Neural progenitor cell (in vitro differentiated cells): ENCODE data around the gene TBC1D9B. TPM values are rescaled to one million over a fixed set of nuclear protein-coding genes. Genes with fewer than 3 reads are reported as not detected.
A peak's percentile ranks its signal among the peaks of the same experiment; 100 is the strongest.

Experiments
- DNase-seq: peaks from one replicate; pipeline ENCODE4 v3.0.0-alpha.2; 2016; ENCODE audit warnings: low spot score
- H2AFZ ChIP-seq: fragments of 200-600 bp; sonication (generic); replicated peaks from 2 replicates; pipeline ENCODE4 v1.6.1; 2016; ENCODE audit warnings: antibody characterized with exemption
- H3F3A ChIP-seq: fragments of 200-600 bp; sonication (generic); 2 replicates; pipeline ENCODE4 v1.6.1; 2016; ENCODE audit warnings: antibody characterized with exemption, low read depth
- H3K27ac ChIP-seq: fragments of 200-600 bp; sonication (generic); 2 replicates; pipeline ENCODE4 v1.5.1; 2016; ENCODE audit warnings: mild to moderate bottlenecking
- H3K27me3 ChIP-seq: fragments of 200-600 bp; sonication (generic); 2 replicates; pipeline ENCODE4 v1.6.1; 2016; ENCODE audit warnings: mild to moderate bottlenecking, moderate library complexity
- H3K36me3 ChIP-seq: fragments of 200-600 bp; sonication (generic); 2 replicates; pipeline ENCODE4 v1.5.1; 2016
- H3K4me1 ChIP-seq: fragments of 200-600 bp; sonication (generic); 2 replicates; pipeline ENCODE4 v1.6.1; 2016; ENCODE audit warnings: mixed run types
- H3K4me2 ChIP-seq: fragments of 200-600 bp; sonication (generic); 2 replicates; pipeline ENCODE4 v1.6.1; 2016
- H3K4me3 ChIP-seq: fragments of 200-600 bp; sonication (generic); 2 replicates; pipeline ENCODE4 v1.5.1; 2016
- H3K79me2 ChIP-seq: fragments of 200-600 bp; sonication (generic); 2 replicates; pipeline ENCODE4 v1.6.1; 2016; ENCODE audit warnings: low read depth
- H3K9ac ChIP-seq: fragments of 200-600 bp; sonication (generic); 2 replicates; pipeline ENCODE4 v1.6.1; 2016
- H3K9me3 ChIP-seq: fragments of 200-600 bp; sonication (generic); 2 replicates; pipeline ENCODE4 v1.5.1; 2016; ENCODE audit warnings: low read depth
- H4K20me1 ChIP-seq: fragments of 200-600 bp; sonication (generic); 2 replicates; pipeline ENCODE4 v1.6.1; 2016; ENCODE audit warnings: low read depth
- H3K27ac Mint-ChIP-seq: 3 replicates; pipeline ENCODE4 v1.8.0; 2021; ENCODE audit warnings: mixed read lengths
- H3K27me3 Mint-ChIP-seq: 2 replicates; pipeline ENCODE4 v1.8.0; 2022; ENCODE audit warnings: low read depth, mild to moderate bottlenecking, inconsistent platforms, moderate library complexity, mixed read lengths; ENCODE audit not compliant: insufficient read depth
- H3K36me3 Mint-ChIP-seq: 3 replicates; pipeline ENCODE4 v1.8.0; 2021; ENCODE audit warnings: mixed read lengths
- H3K4me1 Mint-ChIP-seq: 3 replicates; pipeline ENCODE4 v1.8.0; 2021; ENCODE audit warnings: mixed read lengths
- H3K4me3 Mint-ChIP-seq: 3 replicates; pipeline ENCODE4 v1.8.0; 2021; ENCODE audit warnings: mild to moderate bottlenecking, moderate library complexity, mixed read lengths
- H3K9me3 Mint-ChIP-seq: 3 replicates; pipeline ENCODE4 v1.8.0; 2020; ENCODE audit warnings: mixed read lengths
- EZH2 ChIP-seq: fragments of 200-600 bp; sonication (generic); IDR thresholded peaks from 2 replicates; pipeline ENCODE4 v1.6.1; 2017; ENCODE audit warnings: antibody characterized with exemption, mild to moderate bottlenecking, moderate library complexity
- EZH2phosphoT487 ChIP-seq: fragments of 200-600 bp; sonication (generic); IDR thresholded peaks from 2 replicates; pipeline ENCODE4 v1.6.1; 2017; ENCODE audit warnings: antibody characterized with exemption
- total RNA-seq: library from RNA; depleted of rRNA; stranded (reverse); fragments of >200 nt; gene quantifications from 2 replicates; pipeline ENCODE4 v1.2.3, GENCODE V29; 2015; ENCODE audit warnings: low replicate concordance
- TF ChIP-seq, protein P1 (sequence below): fragments of 200-600 bp; sonication (generic); IDR thresholded peaks from 2 replicates; pipeline ENCODE4 v1.5.1; 2017; ENCODE audit warnings: antibody characterized with exemption, mild to moderate bottlenecking

Gene TBC1D9B
- total RNA-seq, 1 donor from 2014 or later: 26.7 TPM

DNA sequence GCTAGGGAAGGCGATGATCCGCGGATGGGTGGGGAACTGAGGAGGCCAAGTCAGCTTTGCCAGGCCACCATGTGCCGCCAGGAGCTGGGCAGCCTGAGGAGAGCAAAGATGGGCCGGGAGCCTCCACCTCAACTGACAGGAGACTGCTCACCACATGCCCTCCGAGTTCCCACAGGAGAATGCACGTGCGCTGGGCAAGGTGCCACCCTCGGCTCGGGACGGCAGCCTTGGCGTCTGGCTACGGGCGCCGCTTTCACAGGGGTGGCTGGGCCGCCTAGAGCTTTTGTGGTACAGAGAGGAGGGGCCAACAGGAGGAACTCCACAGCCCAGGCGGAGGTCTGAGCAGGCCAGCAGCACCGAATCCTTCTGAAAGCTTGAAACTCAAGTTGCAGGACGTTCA, 5.3 kb upstream of the TBC1D9B start:
- no peak overlapping the region for H3K4me3 ChIP-seq
- no peaks in the 10 kb centered on the region for H3K9me3 ChIP-seq
- no peaks in the 10 kb centered on the region for H3K9me3 Mint-ChIP-seq
- peaks cover 12% of the 10 kb centered on the region for H3F3A ChIP-seq
- DNase-seq: no peak
- H3K27me3 ChIP-seq: no peaks in the 10 kb centered on the region
- no peak for TF ChIP-seq EZH2
- no peak for TF ChIP-seq EZH2phosphoT487
- TF ChIP-seq, protein P1, sequence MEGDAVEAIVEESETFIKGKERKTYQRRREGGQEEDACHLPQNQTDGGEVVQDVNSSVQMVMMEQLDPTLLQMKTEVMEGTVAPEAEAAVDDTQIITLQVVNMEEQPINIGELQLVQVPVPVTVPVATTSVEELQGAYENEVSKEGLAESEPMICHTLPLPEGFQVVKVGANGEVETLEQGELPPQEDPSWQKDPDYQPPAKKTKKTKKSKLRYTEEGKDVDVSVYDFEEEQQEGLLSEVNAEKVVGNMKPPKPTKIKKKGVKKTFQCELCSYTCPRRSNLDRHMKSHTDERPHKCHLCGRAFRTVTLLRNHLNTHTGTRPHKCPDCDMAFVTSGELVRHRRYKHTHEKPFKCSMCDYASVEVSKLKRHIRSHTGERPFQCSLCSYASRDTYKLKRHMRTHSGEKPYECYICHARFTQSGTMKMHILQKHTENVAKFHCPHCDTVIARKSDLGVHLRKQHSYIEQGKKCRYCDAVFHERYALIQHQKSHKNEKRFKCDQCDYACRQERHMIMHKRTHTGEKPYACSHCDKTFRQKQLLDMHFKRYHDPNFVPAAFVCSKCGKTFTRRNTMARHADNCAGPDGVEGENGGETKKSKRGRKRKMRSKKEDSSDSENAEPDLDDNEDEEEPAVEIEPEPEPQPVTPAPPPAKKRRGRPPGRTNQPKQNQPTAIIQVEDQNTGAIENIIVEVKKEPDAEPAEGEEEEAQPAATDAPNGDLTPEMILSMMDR: no peak
- H3K27ac ChIP-seq: no peak overlapping the region
- no peak overlapping the region for H3K4me3 Mint-ChIP-seq
- no peak overlapping the region for H3K27ac Mint-ChIP-seq
- peaks cover 6% of the 10 kb centered on the region for H3K4me1 ChIP-seq
- H3K36me3 Mint-ChIP-seq: peaks cover 2% of the 10 kb centered on the region
- no peaks in the 10 kb centered on the region for H3K79me2 ChIP-seq
- no peak overlapping the region for H2AFZ ChIP-seq
- H3K36me3 ChIP-seq: no peaks in the 10 kb centered on the region
- no peak overlapping the region for H3K4me2 ChIP-seq
- H4K20me1 ChIP-seq: no peaks in the 10 kb centered on the region
- peaks cover 14% of the 10 kb centered on the region for H3K4me1 Mint-ChIP-seq
- no peak overlapping the region for H3K9ac ChIP-seq
- H3K27me3 Mint-ChIP-seq: no peaks in the 10 kb centered on the region

DNA sequence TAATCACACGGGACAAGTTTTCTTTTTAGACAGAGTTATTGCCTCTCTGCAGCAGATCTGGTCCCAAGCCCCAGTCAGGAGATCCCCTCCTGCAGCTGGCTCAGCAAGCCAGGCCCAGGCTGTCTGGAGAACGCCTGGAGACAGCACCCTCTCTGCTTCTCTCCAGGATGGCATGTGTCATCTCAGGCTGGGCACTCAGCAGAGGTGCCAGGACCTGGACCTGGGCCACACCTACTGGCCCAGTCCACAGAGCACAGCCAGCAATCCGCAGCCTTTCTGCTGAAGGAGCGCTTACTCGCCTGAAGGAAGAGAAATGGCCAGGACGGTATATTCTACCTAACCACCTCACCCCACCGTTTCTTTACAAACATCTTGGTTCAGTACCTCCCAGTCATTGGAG, 4.7 kb upstream of the TBC1D9B start:
- peaks cover 2% of the 10 kb centered on the region for H3K36me3 Mint-ChIP-seq
- no peaks in the 10 kb centered on the region for H3K36me3 ChIP-seq
- H3K4me2 ChIP-seq: no peak overlapping the region
- H3K4me3 ChIP-seq: no peak overlapping the region
- peaks cover 6% of the 10 kb centered on the region for H3K4me1 ChIP-seq
- peaks cover 11% of the 10 kb centered on the region for H3K4me1 Mint-ChIP-seq
- no peaks in the 10 kb centered on the region for H3K79me2 ChIP-seq
- no peak overlapping the region for H3K4me3 Mint-ChIP-seq
- no peak overlapping the region for H3K27ac ChIP-seq
- H3K27me3 ChIP-seq: no peaks in the 10 kb centered on the region
- H4K20me1 ChIP-seq: no peaks in the 10 kb centered on the region
- H3K9me3 Mint-ChIP-seq: no peaks in the 10 kb centered on the region
- no peak overlapping the region for H3K9ac ChIP-seq
- no peak overlapping the region for H3K27ac Mint-ChIP-seq
- H3K27me3 Mint-ChIP-seq: no peaks in the 10 kb centered on the region
- H3F3A ChIP-seq: peaks cover 13% of the 10 kb centered on the region
- DNase-seq: no peak
- H2AFZ ChIP-seq: no peak overlapping the region
- no peaks in the 10 kb centered on the region for H3K9me3 ChIP-seq
- TF ChIP-seq, protein P1: no peak
- TF ChIP-seq EZH2 (no peak), EZH2phosphoT487 (no peak)

DNA sequence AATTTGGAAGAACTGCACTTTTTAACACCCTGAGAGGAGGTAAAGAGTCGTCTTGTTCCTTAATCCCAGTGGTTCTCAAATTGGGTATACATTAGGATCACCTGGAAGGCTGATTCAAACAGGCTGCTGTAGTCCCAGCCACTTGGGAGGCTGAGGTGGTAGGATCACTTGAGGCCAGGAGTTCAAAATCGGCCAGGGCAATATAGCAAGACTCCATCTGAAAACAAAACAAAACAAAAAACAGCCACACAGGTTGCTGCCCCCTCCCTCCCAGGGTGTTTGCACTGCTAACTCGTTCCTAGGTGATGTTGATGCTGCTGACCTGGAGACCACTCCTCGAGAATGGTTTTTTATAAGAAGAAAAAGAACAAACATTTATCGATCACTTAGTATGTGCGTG, 1.5 kb upstream of the TBC1D9B start:
- no peak overlapping the region for H3K27ac Mint-ChIP-seq
- H3K9ac ChIP-seq: no peak overlapping the region
- no peak overlapping the region for H3K4me2 ChIP-seq
- DNase-seq: no peak
- H3K27ac ChIP-seq: no peak overlapping the region
- H4K20me1 ChIP-seq: peaks cover 5% of the 10 kb centered on the region
- H2AFZ ChIP-seq: no peak overlapping the region
- H3K79me2 ChIP-seq: peaks cover 5% of the 10 kb centered on the region
- H3K4me3 ChIP-seq: no peak overlapping the region
- H3K9me3 ChIP-seq: no peaks in the 10 kb centered on the region
- H3K36me3 Mint-ChIP-seq: peaks cover 12% of the 10 kb centered on the region
- H3K27me3 Mint-ChIP-seq: no peaks in the 10 kb centered on the region
- H3K27me3 ChIP-seq: peaks cover 5% of the 10 kb centered on the region
- peaks cover 5% of the 10 kb centered on the region for H3K4me1 Mint-ChIP-seq
- TF ChIP-seq EZH2 (no peak), EZH2phosphoT487 (no peak)
- TF ChIP-seq, protein P1: no peak
- H3K4me1 ChIP-seq: peaks cover 6% of the 10 kb centered on the region
- no peaks in the 10 kb centered on the region for H3K9me3 Mint-ChIP-seq
- H3K4me3 Mint-ChIP-seq: peak overlapping the region; percentile 75
- no peaks in the 10 kb centered on the region for H3K36me3 ChIP-seq
- H3F3A ChIP-seq: peaks cover 13% of the 10 kb centered on the region
